Liver (tissue), 9 donors: ENCODE results near the gene THBS2. TPM values are rescaled to one million over a fixed set of nuclear protein-coding genes. Genes with fewer than 3 reads are reported as not detected.

Source experiments
- DNase-seq: peaks from one replicate; pipeline ENCODE4 v3.0.0-alpha.2; 2017; ENCODE audit warnings: low spot score
- H3K27ac ChIP-seq, 2 donors: one replicate each; pipeline ENCODE4 v1.7.0; 2013; ENCODE audit warnings: inconsistent platforms in 2 of 2, low read length in 2 of 2, control low read depth in 1 of 2, low read depth in 1 of 2, mild to moderate bottlenecking in 1 of 2
- H3K27me3 ChIP-seq, 4 donors: one replicate each; pipeline versions ENCODE4 v1.6.1 to v1.7.0; 2013; ENCODE audit warnings: low read length in 3 of 4, inconsistent platforms in 1 of 4, mild to moderate bottlenecking in 1 of 4, moderate library complexity in 1 of 4; ENCODE audit not compliant: control insufficient read depth in 4 of 4, insufficient read depth in 4 of 4
- H3K36me3 ChIP-seq, 4 donors: one replicate each; pipeline versions ENCODE4 v1.6.1 to v1.7.0; 2013; ENCODE audit warnings: low read length in 3 of 4, mild to moderate bottlenecking in 3 of 4, low read depth in 1 of 4, moderate library complexity in 1 of 4; ENCODE audit not compliant: control insufficient read depth in 4 of 4, insufficient read depth in 3 of 4
- H3K4me1 ChIP-seq, 4 donors: one replicate each; pipeline versions ENCODE4 v1.6.1 to v1.7.0; 2013; ENCODE audit warnings: low read length in 3 of 4, mild to moderate bottlenecking in 3 of 4, moderate library complexity in 1 of 4; ENCODE audit not compliant: control insufficient read depth in 4 of 4, insufficient read depth in 4 of 4
- H3K4me3 ChIP-seq, 3 donors: one replicate each; pipeline versions ENCODE4 v1.6.1 to v1.7.0; 2013; ENCODE audit warnings: low read length in 3 of 3, control low read depth in 1 of 3, low read depth in 1 of 3, mild to moderate bottlenecking in 1 of 3
- H3K9ac ChIP-seq, 2 donors: one replicate each; pipeline ENCODE4 v1.7.0; 2013; ENCODE audit warnings: low read length in 2 of 2, mild to moderate bottlenecking in 2 of 2, moderate library complexity in 2 of 2, control low read depth in 1 of 2, low read depth in 1 of 2
- H3K9me3 ChIP-seq, 4 donors: one replicate each; pipeline versions ENCODE4 v1.6.1 to v1.7.0; 2013; ENCODE audit warnings: low read length in 3 of 4; ENCODE audit not compliant: control insufficient read depth in 4 of 4
- EGR1 ChIP-seq, 2 donors: IDR thresholded peaks; 2 replicates each; pipeline ENCODE4 v1.6.1; 2016 to 2018; ENCODE audit warnings: antibody characterized with exemption in 2 of 2, low read depth in 2 of 2
- FOXA1 ChIP-seq: IDR thresholded peaks from 2 replicates; pipeline ENCODE4 v1.6.1; 2016; ENCODE audit warnings: antibody characterized with exemption
- FOXA2 ChIP-seq: IDR thresholded peaks from 2 replicates; pipeline ENCODE4 v1.6.1; 2016; ENCODE audit warnings: antibody characterized with exemption
- GABPA ChIP-seq, 2 donors: IDR thresholded peaks in 1 of 2; conservative IDR thresholded peaks in 1 of 2; 2 replicates each; pipeline ENCODE4 v1.6.1; 2016; ENCODE audit warnings: antibody characterized with exemption in 2 of 2, mild to moderate bottlenecking in 1 of 2, moderate library complexity in 1 of 2
- HNF4A ChIP-seq, 2 donors: conservative IDR thresholded peaks; 2 replicates each; pipeline ENCODE4 v1.6.1; 2016; ENCODE audit warnings: antibody characterized with exemption in 2 of 2, mild to moderate bottlenecking in 2 of 2
- HNF4G ChIP-seq: IDR thresholded peaks from 2 replicates; pipeline ENCODE4 v1.6.1; 2016; ENCODE audit warnings: antibody characterized with exemption
- JUND ChIP-seq, 2 donors: IDR thresholded peaks; 2 replicates each; pipeline ENCODE4 v1.6.1; 2016; ENCODE audit warnings: antibody characterized with exemption in 2 of 2
- NR2F2 ChIP-seq: IDR thresholded peaks from 2 replicates; pipeline ENCODE4 v1.6.1; 2016; ENCODE audit warnings: antibody characterized with exemption
- RAD21 ChIP-seq, 2 donors: IDR thresholded peaks; 2 replicates each; pipeline ENCODE4 v1.6.1; 2016; ENCODE audit warnings: antibody characterized with exemption in 2 of 2, mild to moderate bottlenecking in 2 of 2
- RXRA ChIP-seq, 2 donors: IDR thresholded peaks; 2 replicates each; pipeline ENCODE4 v1.6.1; 2017 to 2018; ENCODE audit warnings: antibody characterized with exemption in 2 of 2, mild to moderate bottlenecking in 1 of 2
- SP1 ChIP-seq: IDR thresholded peaks from 2 replicates; pipeline ENCODE4 v1.6.1; 2018; ENCODE audit warnings: antibody characterized with exemption, mild to moderate bottlenecking
- TAF1 ChIP-seq: conservative IDR thresholded peaks from 2 replicates; pipeline ENCODE4 v1.6.1; 2016; ENCODE audit warnings: antibody characterized with exemption, mild to moderate bottlenecking
- YY1 ChIP-seq: IDR thresholded peaks from 2 replicates; pipeline ENCODE4 v1.6.1; 2016; ENCODE audit warnings: antibody characterized with exemption, mild to moderate bottlenecking
- WGBS: extraction: QIAGEN DNeasy Blood & Tissue Kit; methylation state at CpG from one replicate; pipeline ENCODE4 v1.1.7; 2013; 5-methylcytosine and 5-hydroxymethylcytosine counted together
- polyA plus RNA-seq, 2 donors: library from polyadenylated mRNA; stranded (reverse) in 1 of 2; unstranded in 1 of 2; fragments of 200-250 nt in 1 of 2; fragments of >200 nt in 1 of 2; fragmentation: Nextera tagmentation in 1 of 2; extraction: Ambion mirVana in 1 of 2; gene quantifications; one replicate each; pipeline versions ENCODE4 v1.2.1 to v1.2.3, GENCODE V29; 2013 to 2015
- total RNA-seq, 2 donors: library from RNA; depleted of rRNA; stranded (reverse); fragments of >200 nt; gene quantifications; one replicate each; pipeline ENCODE4 v1.2.3, GENCODE V29; 2014
- TF ChIP-seq, protein P1 (sequence below): IDR thresholded peaks from 2 replicates; pipeline ENCODE4 v1.6.1; 2016; ENCODE audit warnings: antibody characterized with exemption
- TF ChIP-seq, protein P2 (sequence below): IDR thresholded peaks from 2 replicates; pipeline ENCODE4 v1.6.1; 2016; ENCODE audit warnings: antibody characterized with exemption
- TF ChIP-seq, protein P3 (sequence below): fragments of 150-350 bp; IDR thresholded peaks from 2 replicates; pipeline ENCODE4 v1.5.1; 2017; ENCODE audit warnings: improper control_type of control experiment, low read depth, low read length; ENCODE audit not compliant: missing input control
- TF ChIP-seq, protein P4 (sequence below): IDR thresholded peaks from 2 replicates; pipeline ENCODE4 v1.6.1; 2016; ENCODE audit warnings: antibody characterized with exemption, mild to moderate bottlenecking
- TF ChIP-seq, protein P5 (sequence below): IDR thresholded peaks from 2 replicates; pipeline ENCODE4 v1.6.1; 2016; ENCODE audit warnings: antibody characterized with exemption
- donor health status: healthy.
- donor health status: healthy.
- donor health status: healthy.
- donor health status: healthy.
- donor health status: healthy.

Gene THBS2
- total and polyA plus RNA-seq, 4 donors: 0.35 to 7.6 (median 6.2) TPM

DNA sequence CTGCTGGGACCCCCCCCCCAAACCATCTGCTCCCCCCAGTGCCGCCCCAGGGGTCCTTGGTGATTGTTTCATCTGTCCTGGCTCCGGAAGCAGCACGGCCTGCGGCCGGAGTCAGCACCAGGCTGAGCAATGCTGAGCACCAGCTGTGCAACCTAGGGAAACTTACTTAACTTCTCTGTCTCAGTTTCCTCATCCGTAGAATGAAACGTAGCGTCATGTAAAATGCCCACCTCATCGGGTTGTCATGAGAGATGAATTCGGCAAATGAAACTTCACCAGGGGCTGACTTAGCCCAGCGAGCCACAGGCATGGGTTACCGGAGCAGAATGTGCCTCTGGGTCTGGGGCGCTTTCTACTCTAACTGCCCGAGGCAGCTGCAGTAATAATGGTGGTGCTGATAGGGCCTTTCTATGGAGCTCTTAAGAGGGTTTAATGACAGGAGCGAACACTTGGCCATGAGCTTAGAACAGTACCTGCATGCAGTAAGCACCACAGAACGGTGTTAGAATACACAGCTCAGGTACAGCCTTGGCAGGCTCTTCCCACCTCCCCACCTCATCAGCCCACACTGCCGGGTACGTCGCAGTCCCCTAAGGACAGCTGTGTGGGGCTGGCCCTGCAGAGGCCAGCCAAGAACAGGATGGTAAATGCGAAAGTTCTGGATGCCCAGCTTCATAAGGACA, 1.7 kb downstream of the THBS2 start:
- no peaks in the 10 kb centered on the region for H3K36me3 ChIP-seq
- peak overlapping the region in 1 of 3 donors; percentile 10 for H3K4me3 ChIP-seq
- peaks cover 0 to 4% (median 0%) of the 10 kb centered on the region in 4 donors for H3K9me3 ChIP-seq
- 30% methylated on average over 20 of the region's 20 CpGs for WGBS
- no peak overlapping the region for H3K9ac ChIP-seq
- DNase-seq: no peak
- TF ChIP-seq, protein P1, sequence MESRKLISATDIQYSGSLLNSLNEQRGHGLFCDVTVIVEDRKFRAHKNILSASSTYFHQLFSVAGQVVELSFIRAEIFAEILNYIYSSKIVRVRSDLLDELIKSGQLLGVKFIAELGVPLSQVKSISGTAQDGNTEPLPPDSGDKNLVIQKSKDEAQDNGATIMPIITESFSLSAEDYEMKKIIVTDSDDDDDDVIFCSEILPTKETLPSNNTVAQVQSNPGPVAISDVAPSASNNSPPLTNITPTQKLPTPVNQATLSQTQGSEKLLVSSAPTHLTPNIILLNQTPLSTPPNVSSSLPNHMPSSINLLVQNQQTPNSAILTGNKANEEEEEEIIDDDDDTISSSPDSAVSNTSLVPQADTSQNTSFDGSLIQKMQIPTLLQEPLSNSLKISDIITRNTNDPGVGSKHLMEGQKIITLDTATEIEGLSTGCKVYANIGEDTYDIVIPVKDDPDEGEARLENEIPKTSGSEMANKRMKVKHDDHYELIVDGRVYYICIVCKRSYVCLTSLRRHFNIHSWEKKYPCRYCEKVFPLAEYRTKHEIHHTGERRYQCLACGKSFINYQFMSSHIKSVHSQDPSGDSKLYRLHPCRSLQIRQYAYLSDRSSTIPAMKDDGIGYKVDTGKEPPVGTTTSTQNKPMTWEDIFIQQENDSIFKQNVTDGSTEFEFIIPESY: no peak
- TF ChIP-seq FOXA2 (no peak), FOXA1 (no peak), HNF4A (conservative IDR thresholded peaks at IDR 0.05) (no peak), YY1 (no peak), NR2F2 (no peak), HNF4G (no peak), JUND (IDR thresholded peaks at IDR 0.05) (no peak), SP1 (no peak), RXRA (IDR thresholded peaks at IDR 0.05) (no peak), TAF1 (no peak), RAD21 (IDR thresholded peaks at IDR 0.05) (no peak), GABPA (IDR thresholded peaks at IDR 0.05 in 1 of 2, conservative IDR thresholded peaks at IDR 0.05 in 1 of 2) (no peak), EGR1 (IDR thresholded peaks at IDR 0.05; ENCODE audit: low read depth in 2 of 2) (no peak)
- TF ChIP-seq, protein P2, sequence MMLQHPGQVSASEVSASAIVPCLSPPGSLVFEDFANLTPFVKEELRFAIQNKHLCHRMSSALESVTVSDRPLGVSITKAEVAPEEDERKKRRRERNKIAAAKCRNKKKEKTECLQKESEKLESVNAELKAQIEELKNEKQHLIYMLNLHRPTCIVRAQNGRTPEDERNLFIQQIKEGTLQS: no peak
- TF ChIP-seq, protein P3, sequence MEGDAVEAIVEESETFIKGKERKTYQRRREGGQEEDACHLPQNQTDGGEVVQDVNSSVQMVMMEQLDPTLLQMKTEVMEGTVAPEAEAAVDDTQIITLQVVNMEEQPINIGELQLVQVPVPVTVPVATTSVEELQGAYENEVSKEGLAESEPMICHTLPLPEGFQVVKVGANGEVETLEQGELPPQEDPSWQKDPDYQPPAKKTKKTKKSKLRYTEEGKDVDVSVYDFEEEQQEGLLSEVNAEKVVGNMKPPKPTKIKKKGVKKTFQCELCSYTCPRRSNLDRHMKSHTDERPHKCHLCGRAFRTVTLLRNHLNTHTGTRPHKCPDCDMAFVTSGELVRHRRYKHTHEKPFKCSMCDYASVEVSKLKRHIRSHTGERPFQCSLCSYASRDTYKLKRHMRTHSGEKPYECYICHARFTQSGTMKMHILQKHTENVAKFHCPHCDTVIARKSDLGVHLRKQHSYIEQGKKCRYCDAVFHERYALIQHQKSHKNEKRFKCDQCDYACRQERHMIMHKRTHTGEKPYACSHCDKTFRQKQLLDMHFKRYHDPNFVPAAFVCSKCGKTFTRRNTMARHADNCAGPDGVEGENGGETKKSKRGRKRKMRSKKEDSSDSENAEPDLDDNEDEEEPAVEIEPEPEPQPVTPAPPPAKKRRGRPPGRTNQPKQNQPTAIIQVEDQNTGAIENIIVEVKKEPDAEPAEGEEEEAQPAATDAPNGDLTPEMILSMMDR: no peak
- TF ChIP-seq, protein P4, sequence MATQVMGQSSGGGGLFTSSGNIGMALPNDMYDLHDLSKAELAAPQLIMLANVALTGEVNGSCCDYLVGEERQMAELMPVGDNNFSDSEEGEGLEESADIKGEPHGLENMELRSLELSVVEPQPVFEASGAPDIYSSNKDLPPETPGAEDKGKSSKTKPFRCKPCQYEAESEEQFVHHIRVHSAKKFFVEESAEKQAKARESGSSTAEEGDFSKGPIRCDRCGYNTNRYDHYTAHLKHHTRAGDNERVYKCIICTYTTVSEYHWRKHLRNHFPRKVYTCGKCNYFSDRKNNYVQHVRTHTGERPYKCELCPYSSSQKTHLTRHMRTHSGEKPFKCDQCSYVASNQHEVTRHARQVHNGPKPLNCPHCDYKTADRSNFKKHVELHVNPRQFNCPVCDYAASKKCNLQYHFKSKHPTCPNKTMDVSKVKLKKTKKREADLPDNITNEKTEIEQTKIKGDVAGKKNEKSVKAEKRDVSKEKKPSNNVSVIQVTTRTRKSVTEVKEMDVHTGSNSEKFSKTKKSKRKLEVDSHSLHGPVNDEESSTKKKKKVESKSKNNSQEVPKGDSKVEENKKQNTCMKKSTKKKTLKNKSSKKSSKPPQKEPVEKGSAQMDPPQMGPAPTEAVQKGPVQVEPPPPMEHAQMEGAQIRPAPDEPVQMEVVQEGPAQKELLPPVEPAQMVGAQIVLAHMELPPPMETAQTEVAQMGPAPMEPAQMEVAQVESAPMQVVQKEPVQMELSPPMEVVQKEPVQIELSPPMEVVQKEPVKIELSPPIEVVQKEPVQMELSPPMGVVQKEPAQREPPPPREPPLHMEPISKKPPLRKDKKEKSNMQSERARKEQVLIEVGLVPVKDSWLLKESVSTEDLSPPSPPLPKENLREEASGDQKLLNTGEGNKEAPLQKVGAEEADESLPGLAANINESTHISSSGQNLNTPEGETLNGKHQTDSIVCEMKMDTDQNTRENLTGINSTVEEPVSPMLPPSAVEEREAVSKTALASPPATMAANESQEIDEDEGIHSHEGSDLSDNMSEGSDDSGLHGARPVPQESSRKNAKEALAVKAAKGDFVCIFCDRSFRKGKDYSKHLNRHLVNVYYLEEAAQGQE: no peak
- TF ChIP-seq, protein P5, sequence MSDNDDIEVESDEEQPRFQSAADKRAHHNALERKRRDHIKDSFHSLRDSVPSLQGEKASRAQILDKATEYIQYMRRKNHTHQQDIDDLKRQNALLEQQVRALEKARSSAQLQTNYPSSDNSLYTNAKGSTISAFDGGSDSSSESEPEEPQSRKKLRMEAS: no peak
- no peak overlapping the region for H3K27ac ChIP-seq
- peaks cover 0 to 30% (median 4%) of the 10 kb centered on the region in 4 donors for H3K27me3 ChIP-seq
- peaks cover 0 to 7% (median 0%) of the 10 kb centered on the region in 4 donors for H3K4me1 ChIP-seq
